Measurements from ENCODE around the gene POLR3E.
"Not testable (repeated sequence)": the region's sequence is repeated elsewhere in the genome, so short reads cannot be mapped to it uniquely, and the experiment has no call there.

The POLR3E gene

GRCh38 chr16:22366889-22367288 is 69.7 kb downstream of the POLR3E start:
- DNase-seq (ENCODE audit: low read depth) = no peak

GRCh38 chr16:22368200-22368826 is 71.1 kb downstream of the POLR3E start:
- not testable (repeated sequence) for DNase-seq (ENCODE audit: low read depth)

- DNase-seq (ENCODE audit: low read depth) = no peak
Measured at GRCh38 chr16:22369221-22369811, 72.1 kb downstream of the POLR3E start.

GRCh38 chr16:22370038-22370820 is 73.0 kb downstream of the POLR3E start:
- no peak for DNase-seq (ENCODE audit: low read depth)

- no peak for DNase-seq (ENCODE audit: low read depth)
Measured at GRCh38 chr16:22372882-22373661, 75.9 kb downstream of the POLR3E start.

GRCh38 chr16:22373662-22374310 is 76.6 kb downstream of the POLR3E start:
- peak; percentile 21 for DNase-seq (ENCODE audit: low read depth)

- DNase-seq (ENCODE audit: low read depth) = peak; percentile 98
Measured at GRCh38 chr16:22374311-22375116, 77.3 kb downstream of the POLR3E start, which contains the start of gene CDR2. TSS of gene CDR2 (minus strand) at chr16:22374619. CDS start at chr16:22374309, 310 bp downstream.

GRCh38 chr16:22375117-22375962 is 78.1 kb downstream of the POLR3E start:
- DNase-seq (ENCODE audit: low read depth) = no peak

- no peak for DNase-seq (ENCODE audit: low read depth)
Measured at GRCh38 chr16:22375963-22376640, 78.9 kb downstream of the POLR3E start.

GRCh38 chr16:22379656-22380055 is 82.4 kb downstream of the POLR3E start:
- no peak for DNase-seq (ENCODE audit: low read depth)

- no peak for DNase-seq (ENCODE audit: low read depth)
Measured at GRCh38 chr16:22380529-22380928, 83.3 kb downstream of the POLR3E start.

GRCh38 chr16:22381392-22381791 is 84.2 kb downstream of the POLR3E start:
- no peak for DNase-seq (ENCODE audit: low read depth)

GRCh38 chr16:22383827-22384226 is 86.6 kb downstream of the POLR3E start:
- DNase-seq (ENCODE audit: low read depth) = no peak

Data from activated T-helper 1 cell treated with Interleukin-2 at 50 U/mL for 16 hours (primary cell).